ENCODE measurements around the gene AFAP1.
A peak's percentile ranks its signal among the peaks of the same experiment; 100 is the strongest.

Gene AFAP1

GRCh38 chr4:7899184-7899869 is 40.3 kb downstream of the AFAP1 start:
- H3K27ac ChIP-seq = no peak overlapping the region
- TF ChIP-seq CTCF (IDR thresholded peaks at IDR 0.05) = no peak

GRCh38 chr4:7898385-7898784 is 41.3 kb downstream of the AFAP1 start:
- H3K27ac ChIP-seq = peak overlapping the region in 1 of 2 donors; percentile 34
- no peak for TF ChIP-seq CTCF (IDR thresholded peaks at IDR 0.05)

More at GRCh38 chr4:7899184-7899869, 40.3 kb downstream of the AFAP1 start:
- H3K27me3 ChIP-seq = no peaks in the 10 kb centered on the region
- H3K9me3 ChIP-seq = no peaks in the 10 kb centered on the region
- peaks cover 0 to 64% (median 31%) of the 10 kb centered on the region in 4 donors for H3K4me1 ChIP-seq
- H3K36me3 ChIP-seq = no peaks in the 10 kb centered on the region
- no peak overlapping the region for H3K4me3 ChIP-seq
- intact Hi-C loops (cut with DNase I; ENCODE audit: low total_unique reads) = no loop called here
- no peak for DNase-seq

GRCh38 chr4:7897811-7898210 is 41.9 kb downstream of the AFAP1 start:
- no peaks in the 10 kb centered on the region for H3K27me3 ChIP-seq
- no peak for DNase-seq
- H3K36me3 ChIP-seq = no peaks in the 10 kb centered on the region
- no peak for TF ChIP-seq CTCF (IDR thresholded peaks at IDR 0.05)
- intact Hi-C loops (cut with DNase I; ENCODE audit: low total_unique reads) = no loop called here
- H3K4me1 ChIP-seq = peaks cover 0 to 50% (median 18%) of the 10 kb centered on the region in 4 donors
- no peak overlapping the region for H3K4me3 ChIP-seq
- no peaks in the 10 kb centered on the region for H3K9me3 ChIP-seq
- H3K27ac ChIP-seq = peak overlapping the region in 1 of 2 donors; percentile 34

More at GRCh38 chr4:7898385-7898784, 41.3 kb downstream of the AFAP1 start:
- intact Hi-C loops (cut with DNase I; ENCODE audit: low total_unique reads) = no loop called here
- Histone ChIP-seq H3K36me3 (no peaks in the 10 kb centered on the region), H3K9me3 (no peaks in the 10 kb centered on the region), H3K4me1 (peaks cover 0 to 54% (median 22%) of the 10 kb centered on the region in 4 donors), H3K27me3 (no peaks in the 10 kb centered on the region), H3K4me3 (no peak overlapping the region)
- DNase-seq = no peak

GRCh38 chr4:7894677-7895181 is 44.9 kb downstream of the AFAP1 start:
- H3K4me3 ChIP-seq = no peak overlapping the region
- H3K27ac ChIP-seq = no peak overlapping the region
- H3K9me3 ChIP-seq = no peaks in the 10 kb centered on the region
- no peaks in the 10 kb centered on the region for H3K27me3 ChIP-seq
- DNase-seq = no peak
- no peak for TF ChIP-seq CTCF (IDR thresholded peaks at IDR 0.05)
- no peaks in the 10 kb centered on the region for H3K36me3 ChIP-seq
- H3K4me1 ChIP-seq = peaks cover 0 to 49% (median 15%) of the 10 kb centered on the region in 4 donors
- intact Hi-C loops (cut with DNase I; ENCODE audit: low total_unique reads) = no loop called here

- H3K9me3 ChIP-seq = peaks cover 0 to under 1% (median 0%) of the 10 kb centered on the region in 3 donors
- no peak for DNase-seq
- intact Hi-C loops (cut with DNase I; ENCODE audit: low total_unique reads) = no loop called here
- H3K4me1 ChIP-seq = peaks cover 0 to 45% (median 15%) of the 10 kb centered on the region in 4 donors
- TF ChIP-seq CTCF (IDR thresholded peaks at IDR 0.05) = no peak
- no peak overlapping the region for H3K27ac ChIP-seq
- no peaks in the 10 kb centered on the region for H3K36me3 ChIP-seq
- no peaks in the 10 kb centered on the region for H3K27me3 ChIP-seq
- no peak overlapping the region for H3K4me3 ChIP-seq
Measured at GRCh38 chr4:7894098-7894676, 45.5 kb downstream of the AFAP1 start.
